H1 (cell line): ENCODE measurements around the gene ATP2A3. TPM values are rescaled to one million over a fixed set of nuclear protein-coding genes. Genes with fewer than 3 reads are reported as not detected.

ENCODE experiments used
- CTCF ChIA-PET: fragments of 300-600 bp; sonication (Branson Sonifier 250); formaldehyde crosslinking; loops from one replicate; lab custom pipeline; 2021; ENCODE audit not compliant: partially characterized antibody; lab: Charles Lee
- POLR2A ChIA-PET: fragments of 300-600 bp; sonication (Branson Sonifier 250); formaldehyde crosslinking; loops from one replicate; lab custom pipeline; 2021; ENCODE audit warnings: inconsistent platforms; ENCODE audit not compliant: partially characterized antibody; lab: Charles Lee
- DNase-seq, 2 experiments: peaks; one replicate each; pipeline versions ENCODE4 v3.0.0 to v3.0.0-alpha.2; 2010 to 2022; ENCODE audit warnings: low spot score in 2 of 2, low read depth in 1 of 2, mixed read lengths in 1 of 2
- FAIRE-seq: peaks from 2 replicates; lab custom pipeline; 2011; peaks lifted over from hg19 to GRCh38; lab: Jason Lieb, UNC
- H2AFZ ChIP-seq: 2 replicates; pipeline ENCODE4 v1.8.1; 2012; ENCODE audit warnings: low read length, inconsistent platforms
- H2AK5ac ChIP-seq: 2 replicates; pipeline ENCODE4 v1.6.1; 2013; ENCODE audit warnings: low read depth, low read length
- H2BK120ac ChIP-seq: replicated peaks from 2 replicates; pipeline ENCODE3; 2013; ENCODE audit warnings: low read depth, low read length, inconsistent platforms
- H2BK12ac ChIP-seq: 2 replicates; pipeline ENCODE4 v1.6.1; 2013; ENCODE audit warnings: low read depth, low read length
- H2BK15ac ChIP-seq: 2 replicates; pipeline ENCODE4 v1.6.1; 2013; ENCODE audit warnings: low read length
- H2BK20ac ChIP-seq: 2 replicates; pipeline ENCODE4 v1.6.1; 2013; ENCODE audit warnings: low read length
- H2BK5ac ChIP-seq: 2 replicates; pipeline ENCODE4 v1.6.1; 2013; ENCODE audit warnings: low read depth, low read length
- H3K14ac ChIP-seq: 2 replicates; pipeline ENCODE4 v1.6.1; 2013; ENCODE audit warnings: inconsistent platforms; ENCODE audit not compliant: insufficient read length
- H3K18ac ChIP-seq: 2 replicates; pipeline ENCODE4 v1.6.1; 2013; ENCODE audit warnings: low read length; ENCODE audit errors: extremely low read depth
- H3K23ac ChIP-seq: 2 replicates; pipeline ENCODE4 v1.6.1; 2013; ENCODE audit warnings: inconsistent platforms; ENCODE audit not compliant: insufficient read length
- H3K23me2 ChIP-seq: 2 replicates; pipeline ENCODE4 v1.6.1; 2013; ENCODE audit warnings: low read depth, low read length
- H3K27ac ChIP-seq: 2 replicates; pipeline ENCODE4 v1.6.1; 2011; ENCODE audit warnings: low read depth, low read length, inconsistent platforms
- H3K27me3 ChIP-seq, 4 experiments: replicated peaks in 1 of 4; 1 replicate in 1 of 4; 2 replicates in 3 of 4; pipeline versions ENCODE4 v1.6.1 to v1.8.1; 2011 to 2013; ENCODE audit warnings: low read length in 3 of 4, mild to moderate bottlenecking in 3 of 4, inconsistent platforms in 2 of 4, mixed read lengths in 2 of 4, moderate library complexity in 1 of 4; ENCODE audit not compliant: control insufficient read depth in 3 of 4, insufficient read depth in 3 of 4; ENCODE audit errors: extremely low read depth in 1 of 4
- H3K36me3 ChIP-seq, 4 experiments: 2 replicates each; pipeline versions ENCODE4 v1.6.1 to v1.8.1; 2011 to 2013; ENCODE audit warnings: mild to moderate bottlenecking in 4 of 4, low read length in 3 of 4, moderate library complexity in 2 of 4, control low read depth in 1 of 4, inconsistent platforms in 1 of 4; ENCODE audit not compliant: insufficient read depth in 4 of 4, control insufficient read depth in 2 of 4
- H3K4ac ChIP-seq: replicated peaks from 2 replicates; pipeline ENCODE3; 2013; ENCODE audit warnings: low read length, low read depth, mixed read lengths, inconsistent platforms; ENCODE audit not compliant: insufficient read length
- H3K4me1 ChIP-seq, 4 experiments: replicated peaks in 1 of 4; 1 replicate in 1 of 4; 2 replicates in 3 of 4; pipeline versions ENCODE4 v1.6.1 to v1.8.1; 2011 to 2013; ENCODE audit warnings: low read length in 3 of 4, inconsistent platforms in 2 of 4, mixed read lengths in 1 of 4; ENCODE audit not compliant: insufficient read depth in 4 of 4, control insufficient read depth in 3 of 4
- H3K4me2 ChIP-seq, 2 experiments: 2 replicates each; pipeline versions ENCODE4 v1.6.1 to v1.8.1; 2011 to 2013; ENCODE audit warnings: low read depth in 2 of 2, low read length in 2 of 2, control low read depth in 1 of 2, inconsistent platforms in 1 of 2, mild to moderate bottlenecking in 1 of 2; ENCODE audit not compliant: insufficient read depth in 1 of 2
- H3K4me3 ChIP-seq, 4 experiments: fragments of 200-600, 300-600 bp in 1 of 4; sonication (generic), shearing (Covaris generic), sonication (Bioruptor Twin) in 1 of 4; 2 replicates each; pipeline versions ENCODE4 v1.5.1 to v1.8.1; 2011 to 2016; ENCODE audit warnings: low read length in 4 of 4, low read depth in 3 of 4, control low read depth in 2 of 4, inconsistent platforms in 2 of 4, mild to moderate bottlenecking in 2 of 4, mixed read lengths in 1 of 4, moderate library complexity in 1 of 4; ENCODE audit not compliant: insufficient read depth in 2 of 4; ENCODE audit errors: extremely low read depth in 1 of 4
- H3K56ac ChIP-seq: replicated peaks from 2 replicates; pipeline ENCODE3; 2013; ENCODE audit warnings: low read depth, mild to moderate bottlenecking, mixed read lengths, low read length, inconsistent platforms; ENCODE audit not compliant: insufficient read length
- H3K79me1 ChIP-seq: 2 replicates; pipeline ENCODE4 v1.6.1; 2013; ENCODE audit warnings: low read depth, low read length, control low read depth
- H3K79me2 ChIP-seq, 2 experiments: 2 replicates each; pipeline versions ENCODE4 v1.6.1 to v1.8.1; 2012 to 2013; ENCODE audit warnings: low read length in 2 of 2, mild to moderate bottlenecking in 2 of 2, inconsistent platforms in 1 of 2; ENCODE audit not compliant: insufficient read depth in 2 of 2, control insufficient read depth in 1 of 2
- H3K9ac ChIP-seq, 4 experiments: replicated peaks in 1 of 4; 1 replicate in 1 of 4; 2 replicates in 3 of 4; pipeline versions ENCODE4 v1.6.1 to v1.8.1; 2011 to 2013; ENCODE audit warnings: low read depth in 3 of 4, low read length in 3 of 4, control low read depth in 2 of 4, mild to moderate bottlenecking in 2 of 4, moderate library complexity in 2 of 4, inconsistent platforms in 1 of 4; ENCODE audit errors: extremely low read depth in 1 of 4
- H3K9me3 ChIP-seq, 2 experiments: 2 replicates each; pipeline versions ENCODE4 v1.6.1 to v1.8.1; 2012 to 2013; ENCODE audit warnings: mild to moderate bottlenecking in 2 of 2, moderate library complexity in 2 of 2, control low read depth in 1 of 2, inconsistent platforms in 1 of 2, low read depth in 1 of 2, low read length in 1 of 2, mixed read lengths in 1 of 2; ENCODE audit not compliant: insufficient read depth in 2 of 2
- H4K20me1 ChIP-seq, 2 experiments: replicated peaks in 1 of 2; 2 replicates each; pipeline versions ENCODE3 to v1.8.1; 2011 to 2013; ENCODE audit warnings: inconsistent platforms in 2 of 2, low read length in 2 of 2, mild to moderate bottlenecking in 1 of 2; ENCODE audit not compliant: insufficient read depth in 2 of 2, control insufficient read depth in 1 of 2
- H4K5ac ChIP-seq: 2 replicates; pipeline ENCODE4 v1.6.1; 2013; ENCODE audit warnings: low read length, low read depth, mixed read lengths, inconsistent platforms; ENCODE audit not compliant: insufficient read length
- H4K8ac ChIP-seq: 2 replicates; pipeline ENCODE4 v1.8.0; 2013; ENCODE audit warnings: mild to moderate bottlenecking, moderate library complexity, low read length, inconsistent platforms; ENCODE audit not compliant: insufficient read depth; ENCODE audit errors: extremely low read depth
- H4K91ac ChIP-seq: replicated peaks from 2 replicates; pipeline ENCODE3; 2013; ENCODE audit warnings: low read length, mixed read lengths, inconsistent platforms; ENCODE audit not compliant: insufficient read length
- BACH1 ChIP-seq: IDR thresholded peaks from 2 replicates; pipeline ENCODE4 v1.6.1; 2012; ENCODE audit warnings: low read length, improper control_type of control experiment
- CBX5 ChIP-seq: fragments of 300-800, 300-1000 bp; sonication (generic); IDR thresholded peaks from 2 replicates; pipeline ENCODE4 v1.7.1; 2016; ENCODE audit warnings: antibody characterized with exemption, low read length, low read depth
- CHD2 ChIP-seq: IDR thresholded peaks from 2 replicates; pipeline ENCODE4 v1.6.1; 2012; ENCODE audit warnings: low read length, improper control_type of control experiment
- WGBS, 2 experiments: shearing (Covaris generic) in 1 of 2; methylation state at CpG; one replicate each; pipeline versions ENCODE4 v1.1.6 to v1.1.7; 2013 to 2015; ENCODE audit warnings: low lambda C conversion rate in 2 of 2, mixed read lengths in 2 of 2, inconsistent platforms in 1 of 2, low coverage in 1 of 2, missing lambda C conversion rate in 1 of 2; ENCODE audit not compliant: insufficient replicate concordance in 2 of 2, insufficient coverage in 1 of 2, insufficient read length in 1 of 2; ENCODE audit errors: extremely low coverage in 1 of 2, missing lambda C conversion rate in 1 of 2; 5-methylcytosine and 5-hydroxymethylcytosine counted together
- polyA plus RNA-seq, 7 experiments: library from polyadenylated mRNA; depleted of rRNA in 3 of 7; stranded (reverse) in 5 of 7; unstranded in 2 of 7; fragments of >200 nt in 5 of 7; fragments of 200-250 nt in 2 of 7; gene quantifications; 1 replicate in 5 of 7; 2 replicates in 1 of 7; 4 replicates in 1 of 7; pipeline versions ENCODE4 v1.2.1 to v1.2.3, GENCODE V29; 2011 to 2013; ENCODE audit warnings: missing spikeins in 2 of 7, mixed read lengths in 2 of 7
- total RNA-seq: library from RNA; stranded (reverse); fragmentation: NEBNext Ultra II Directional; extraction: Animal tissue kit (Norgen Biotek cat#: 25700); gene quantifications from 2 replicates; pipeline ENCODE4 v1.2.1, GENCODE V29; 2021

Gene ATP2A3
- total and polyA plus RNA-seq, 2 of the 8 experiments (the other 6 are each of a cell fraction or from before 2014, with no cell fraction given), result 18.4 to 32.5 TPM

GRCh38 chr17:3968886-3969524, 4.8 kb upstream of the ATP2A3 start:
- no peak overlapping the region for H2BK12ac ChIP-seq
- no peak overlapping the region for H4K5ac ChIP-seq
- H3K27ac ChIP-seq, result no peak overlapping the region
- H2BK5ac ChIP-seq, result no peak overlapping the region
- no peaks in the 10 kb centered on the region for H3K79me2 ChIP-seq
- H2BK120ac ChIP-seq, result no peak overlapping the region
- no peak overlapping the region for H4K91ac ChIP-seq
- H3K23me2 ChIP-seq, result peaks cover 5% of the 10 kb centered on the region; the same call in 1 of the 2 replicates
- H3K14ac ChIP-seq, result no peak overlapping the region
- no peak overlapping the region for H3K18ac ChIP-seq
- POLR2A ChIA-PET, result no interaction called here
- H3K79me1 ChIP-seq, result no peaks in the 10 kb centered on the region
- WGBS, 2 experiments, result 90% methylated on average over 18 of the region's 18 CpGs; no CpG with 5 or more reads in 1 of the 2 experiments
- peaks cover 3 to 15% (median 6%) of the 10 kb centered on the region in 4 experiments for H3K4me1 ChIP-seq
- peaks cover 0 to 9% (median 3%) of the 10 kb centered on the region in 4 experiments; a peak in 4 of 7 replicates for H3K27me3 ChIP-seq
- no peaks in the 10 kb centered on the region for H3K36me3 ChIP-seq
- FAIRE-seq, result no peak
- no peak overlapping the region for H3K56ac ChIP-seq
- H4K8ac ChIP-seq, result no peak overlapping the region
- no peak overlapping the region for H3K23ac ChIP-seq
- H2BK15ac ChIP-seq, result peak overlapping the region; percentile 81; the same call in 1 of the 2 replicates
- H3K4me2 ChIP-seq, result no peak overlapping the region
- no peak overlapping the region for H3K4ac ChIP-seq
- H4K20me1 ChIP-seq, result no peaks in the 10 kb centered on the region
- no peaks in the 10 kb centered on the region for H3K9me3 ChIP-seq
- no peak overlapping the region for H2AFZ ChIP-seq
- no peak for TF ChIP-seq BACH1
- no peak for TF ChIP-seq CHD2
- TF ChIP-seq CBX5, result no peak
- TF ChIP-seq, all 59 proteins: peak for 0
- Histone ChIP-seq H3K4me3 (no peak overlapping the region), H2AK5ac (no peak overlapping the region), H3K9ac (no peak overlapping the region; a peak in 1 of 7 replicates), H2BK20ac (0 out of 2 replicates have a peak overlapping the region, but pooled peaks have one; percentile 80)
- CTCF ChIA-PET, result interaction anchor here (0.9 kb wide), 1 partner anchor 20 kb away, joined by 3 read pairs; no protein-coding TSS in a partner anchor
- no peak for DNase-seq
